WTC11 (cell line): Measurements from ENCODE around the gene SLC6A8. TPM values are rescaled to one million over a fixed set of nuclear protein-coding genes. Genes with fewer than 3 reads are reported as not detected.
"Not testable (repeated sequence)": the region's sequence is repeated elsewhere in the genome, so short reads cannot be mapped to it uniquely, and the experiment has no call there.

ENCODE experiments used
- ATAC-seq: fragments of 200-7000 bp; cut with Tn5 transposase; 2 replicates; pipeline ENCODE4 v1.10.0; 2021; ENCODE audit warnings: mild to moderate bottlenecking, moderate library complexity
- CTCF ChIA-PET: fragments of 300-600 bp; sonication (Branson Sonifier 250); formaldehyde crosslinking; loops from one replicate; lab custom pipeline; 2021; ENCODE audit warnings: antibody characterized with exemption; lab: Charles Lee
- POLR2A ChIA-PET: fragments of 350-600 bp; sonication (Branson Sonifier 250); formaldehyde crosslinking; loops from one replicate; lab custom pipeline; 2021; ENCODE audit warnings: antibody characterized with exemption; lab: Charles Lee
- DNase-seq: peaks from one replicate; pipeline ENCODE4 v3.0.0; 2021; ENCODE audit warnings: low spot score
- H3K27ac Mint-ChIP-seq: 2 replicates; pipeline ENCODE4 v1.8.0; 2021; ENCODE audit warnings: mixed read lengths
- H3K27me3 Mint-ChIP-seq: 2 replicates; pipeline ENCODE4 v1.8.0; 2021; ENCODE audit warnings: low read depth, mild to moderate bottlenecking, moderate library complexity, mixed read lengths
- H3K36me3 Mint-ChIP-seq: 2 replicates; pipeline ENCODE4 v1.8.0; 2021; ENCODE audit warnings: mixed read lengths
- H3K4me1 Mint-ChIP-seq: 2 replicates; pipeline ENCODE4 v1.8.0; 2022; ENCODE audit warnings: mixed read lengths
- H3K4me3 Mint-ChIP-seq: 2 replicates; pipeline ENCODE4 v1.8.0; 2021; ENCODE audit warnings: mild to moderate bottlenecking, moderate library complexity, mixed read lengths
- H3K9me3 Mint-ChIP-seq: 2 replicates; pipeline ENCODE4 v1.8.0; 2021; ENCODE audit warnings: mixed read lengths
- ATF1 ChIP-seq: sonication (generic); formaldehyde crosslinking; IDR thresholded peaks from 2 replicates; pipeline ENCODE4 v1.8.1; 2023; ENCODE audit warnings: mild to moderate bottlenecking, moderate library complexity, missing genetic modification reagents
- ATF6 ChIP-seq: sonication (generic); formaldehyde crosslinking; IDR thresholded peaks from 2 replicates; pipeline ENCODE4 v1.8.1; 2023; ENCODE audit warnings: mild to moderate bottlenecking, missing genetic modification reagents
- E2F5 ChIP-seq: sonication (generic); formaldehyde crosslinking; IDR thresholded peaks from 2 replicates; pipeline ENCODE4 v1.8.1; 2022; ENCODE audit warnings: mild to moderate bottlenecking, moderate library complexity, missing genetic modification reagents
- FOXK1 ChIP-seq: sonication (generic); formaldehyde crosslinking; IDR thresholded peaks from 2 replicates; pipeline ENCODE4 v1.8.0; 2022; ENCODE audit warnings: mild to moderate bottlenecking, moderate library complexity, missing genetic modification reagents
- MLX ChIP-seq: sonication (generic); formaldehyde crosslinking; IDR thresholded peaks from 2 replicates; pipeline ENCODE4 v1.8.1; 2023; ENCODE audit warnings: mild to moderate bottlenecking, missing genetic modification reagents, moderate library complexity
- NR3C1 ChIP-seq: sonication (generic); formaldehyde crosslinking; conservative IDR thresholded peaks from 2 replicates; pipeline ENCODE4 v1.8.1; 2023; ENCODE audit warnings: low read depth, mild to moderate bottlenecking, missing genetic modification reagents
- ZBTB43 ChIP-seq: sonication (generic); formaldehyde crosslinking; IDR thresholded peaks from 2 replicates; pipeline ENCODE4 v1.8.1; 2023; ENCODE audit warnings: mild to moderate bottlenecking, missing genetic modification reagents
- ZNF219 ChIP-seq: sonication (generic); formaldehyde crosslinking; IDR thresholded peaks from 2 replicates; pipeline ENCODE4 v1.8.0; 2023; ENCODE audit warnings: missing genetic modification reagents, mild to moderate bottlenecking, borderline replicate concordance
- ZNF671 ChIP-seq: fragments of 250-450 bp; sonication (Bioruptor Pico); IDR thresholded peaks from 2 replicates; pipeline ENCODE4 v1.8.0; 2021; ENCODE audit warnings: mild to moderate bottlenecking
- total RNA-seq: library from RNA; stranded (reverse); gene quantifications from 3 replicates; pipeline ENCODE4 v1.2.3, GENCODE V29; 2021

The SLC6A8 gene
- total RNA-seq, 1 experiment from 2014 or later = 112 TPM

- no peaks in the 10 kb centered on the region for H3K36me3 Mint-ChIP-seq
- no peaks in the 10 kb centered on the region for H3K9me3 Mint-ChIP-seq
- POLR2A ChIA-PET = no interaction called here
- ATAC-seq = no peak
- DNase-seq = no peak
- peaks cover 3% of the 10 kb centered on the region; the same call in 1 of the 2 replicates for H3K4me1 Mint-ChIP-seq
- CTCF ChIA-PET = no interaction called here
- no peak overlapping the region for H3K27ac Mint-ChIP-seq
- H3K27me3 Mint-ChIP-seq = no peaks in the 10 kb centered on the region
- TF ChIP-seq ATF1 (CRISPR knock-in tag) = no peak
- TF ChIP-seq MLX (CRISPR knock-in tag) = no peak
- TF ChIP-seq ATF6 (CRISPR knock-in tag) = no peak
- no peak for TF ChIP-seq FOXK1 (CRISPR knock-in tag)
- no peak for TF ChIP-seq ZNF219
- TF ChIP-seq ZBTB43 (CRISPR knock-in tag) = no peak
- no peak for TF ChIP-seq E2F5
- no peak for TF ChIP-seq ZNF671 (CRISPR knock-in tag)
- no peak for TF ChIP-seq NR3C1 (CRISPR knock-in tag)
- TF ChIP-seq, all 79 proteins: peak for 0
- no peak overlapping the region for H3K4me3 Mint-ChIP-seq
Measured at GRCh38 chrX:153741446-153741845, 53.7 kb downstream of the SLC6A8 start.

- H3K4me3 Mint-ChIP-seq, CTCF ChIA-PET, POLR2A ChIA-PET, ATAC-seq, H3K4me1 Mint-ChIP-seq, H3K27me3 Mint-ChIP-seq, H3K9me3 Mint-ChIP-seq, H3K27ac Mint-ChIP-seq, DNase-seq, H3K36me3 Mint-ChIP-seq: not testable (repeated sequence)
Measured at GRCh38 chrX:153742111-153742510, 54.4 kb downstream of the SLC6A8 start.

GRCh38 chrX:153742796-153743467 is 55.2 kb downstream of the SLC6A8 start:
- H3K4me1 Mint-ChIP-seq, ATAC-seq, H3K9me3 Mint-ChIP-seq, H3K27ac Mint-ChIP-seq, POLR2A ChIA-PET, DNase-seq, H3K36me3 Mint-ChIP-seq, H3K4me3 Mint-ChIP-seq, H3K27me3 Mint-ChIP-seq: not testable (repeated sequence)
- CTCF ChIA-PET = interaction anchor here (0.9 to 1.8 kb wide), 2 partner anchors 16 to 204 kb away, joined by 3 to 5 read pairs; no protein-coding TSS in a partner anchor

GRCh38 chrX:153743468-153744209 is 55.9 kb downstream of the SLC6A8 start:
- H3K27ac Mint-ChIP-seq, H3K27me3 Mint-ChIP-seq, POLR2A ChIA-PET, H3K36me3 Mint-ChIP-seq, H3K9me3 Mint-ChIP-seq, H3K4me1 Mint-ChIP-seq: not testable (repeated sequence)
- DNase-seq (peak; percentile 70), ATAC-seq (peak; percentile 57)
- H3K4me3 Mint-ChIP-seq = peak overlapping the region; percentile 72
- CTCF ChIA-PET = interaction anchor here (0.9 to 1.8 kb wide), 6 partner anchors 17 to 203 kb away, joined by 3 to 5 read pairs (median 3); no protein-coding TSS in a partner anchor
